NCI-H82 (cell line): Measurements from ENCODE around the gene SEC14L5.
A peak's percentile ranks its signal among the peaks of the same experiment; 100 is the strongest.
"Not testable (repeated sequence)": the region's sequence is repeated elsewhere in the genome, so short reads cannot be mapped to it uniquely, and the experiment has no call there.

ENCODE experiments used
- DNase-seq: peaks from one replicate; lab custom pipeline; 2025; lab: John Stamatoyannopoulos, UW

Gene SEC14L5

DNA sequence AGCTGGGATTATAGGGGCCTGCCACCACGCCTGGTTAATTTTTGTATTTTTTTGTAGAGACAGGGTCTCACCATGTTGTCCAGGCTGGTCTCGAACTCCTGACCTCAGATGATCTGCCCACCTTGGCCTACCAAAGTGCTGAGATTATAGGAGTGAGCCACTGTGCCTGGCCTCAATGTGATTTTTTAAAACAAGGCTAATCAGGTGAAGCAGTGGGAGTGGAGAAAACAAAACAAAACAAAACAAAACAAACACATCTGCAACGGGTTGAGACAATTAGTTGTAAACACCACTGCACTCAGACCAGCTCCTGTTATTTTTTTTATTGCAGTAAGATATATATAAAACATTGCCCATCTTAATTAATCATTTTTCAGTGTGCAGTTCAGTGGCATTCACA, 6.5 kb upstream of the SEC14L5 start:
- not testable (repeated sequence) for DNase-seq

DNA sequence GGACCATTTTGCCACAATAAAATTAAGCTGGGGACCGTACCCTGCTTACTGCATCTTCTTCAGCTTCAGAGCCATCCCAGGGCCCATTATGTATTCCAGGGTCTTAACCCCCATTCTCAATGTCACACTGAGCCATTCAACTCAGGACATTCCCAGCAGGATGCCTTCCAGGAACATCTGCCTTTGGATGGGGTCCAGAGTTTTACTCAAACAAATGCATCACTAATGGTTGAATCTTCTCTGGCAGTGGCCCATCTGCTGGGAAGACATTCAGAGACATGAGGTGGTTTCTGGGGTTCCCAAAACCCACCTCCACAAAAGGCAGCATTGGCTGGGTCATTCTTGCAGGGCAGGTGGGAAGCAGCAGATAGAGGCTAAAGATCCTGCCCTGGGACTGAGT, 3.4 kb upstream of the SEC14L5 start:
- DNase-seq, result no peak

DNA sequence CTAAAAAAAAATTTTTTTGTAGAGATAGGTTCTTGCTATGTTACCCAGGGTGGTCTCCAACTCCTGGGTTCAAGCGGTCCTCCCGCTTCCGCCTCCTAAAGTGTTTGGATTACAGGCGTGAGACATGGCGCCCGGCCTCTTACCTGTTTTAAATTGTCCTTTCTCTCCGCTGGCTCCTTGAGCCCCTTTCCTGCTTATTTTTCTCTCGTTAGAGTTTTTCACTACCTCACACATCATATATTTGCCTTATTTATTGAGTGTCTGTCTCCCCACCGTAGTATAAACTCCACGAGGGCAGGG, 760 bp upstream of the SEC14L5 start:
- DNase-seq, result no peak

DNA sequence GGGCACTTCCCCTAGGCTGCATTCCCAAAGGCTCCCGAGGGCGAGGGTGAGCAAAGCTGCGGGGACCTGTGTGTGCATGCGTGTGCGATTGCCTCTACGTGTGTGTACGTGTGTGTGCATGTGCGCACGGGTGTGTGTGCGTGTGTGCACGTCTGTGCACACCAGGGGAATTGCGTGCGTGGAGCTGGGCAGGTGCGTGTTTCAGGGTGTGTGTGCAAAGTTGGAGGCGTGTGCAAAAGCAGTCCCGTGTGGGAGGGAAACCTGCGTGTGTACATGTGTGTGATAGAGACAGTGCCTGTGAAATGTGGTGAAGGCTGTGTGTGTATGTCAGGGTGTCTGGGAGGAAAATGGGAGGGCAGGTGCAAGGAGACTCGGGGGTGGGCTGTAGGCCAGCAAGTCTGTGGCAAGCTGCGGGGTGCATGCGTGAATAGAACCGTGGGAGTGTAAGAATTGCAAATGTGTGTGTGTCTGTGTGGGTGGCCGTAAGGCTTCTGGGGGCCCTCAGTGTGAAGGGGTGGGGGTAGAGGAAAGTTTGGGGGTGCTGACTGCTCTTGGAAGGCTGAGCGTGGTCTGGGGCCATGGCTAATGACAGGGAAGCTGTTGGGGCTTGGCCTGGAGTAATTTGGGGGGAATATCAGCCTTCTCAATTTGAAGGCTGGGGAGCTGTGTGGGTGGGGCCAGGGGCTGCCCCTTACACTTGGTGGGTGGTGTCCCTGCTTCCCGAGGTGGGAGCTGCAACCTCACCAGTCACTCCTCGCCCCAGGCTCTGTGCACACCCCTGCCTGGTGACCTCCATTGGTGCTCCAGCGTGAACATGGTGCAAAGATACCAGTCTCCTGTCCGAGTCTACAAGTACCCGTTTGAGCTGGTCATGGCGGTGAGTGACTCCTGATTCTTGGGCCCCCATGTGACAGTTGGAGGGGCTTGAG, 644 bp downstream of the SEC14L5 start:
- DNase-seq, result no peak

DNA sequence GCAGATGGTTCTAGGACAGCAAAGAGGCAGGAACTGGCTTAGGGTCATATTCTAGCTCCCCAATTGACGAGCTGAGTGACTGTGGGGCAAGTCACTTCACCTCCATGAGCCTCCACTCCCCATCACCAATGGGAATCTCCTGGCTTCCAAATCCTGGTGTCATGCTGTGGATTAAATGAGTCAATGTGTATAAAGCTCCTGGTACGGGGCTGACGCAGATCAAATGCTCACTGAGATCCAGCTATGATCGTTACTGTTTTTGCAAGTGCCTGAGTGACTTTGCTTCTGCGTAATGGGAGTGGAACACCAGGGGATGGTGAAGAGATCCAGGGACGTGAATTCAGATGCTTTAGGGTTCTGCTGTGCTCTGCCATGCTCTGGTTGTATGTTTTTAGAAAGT, 2.4 kb downstream of the SEC14L5 start:
- no peak for DNase-seq

DNA sequence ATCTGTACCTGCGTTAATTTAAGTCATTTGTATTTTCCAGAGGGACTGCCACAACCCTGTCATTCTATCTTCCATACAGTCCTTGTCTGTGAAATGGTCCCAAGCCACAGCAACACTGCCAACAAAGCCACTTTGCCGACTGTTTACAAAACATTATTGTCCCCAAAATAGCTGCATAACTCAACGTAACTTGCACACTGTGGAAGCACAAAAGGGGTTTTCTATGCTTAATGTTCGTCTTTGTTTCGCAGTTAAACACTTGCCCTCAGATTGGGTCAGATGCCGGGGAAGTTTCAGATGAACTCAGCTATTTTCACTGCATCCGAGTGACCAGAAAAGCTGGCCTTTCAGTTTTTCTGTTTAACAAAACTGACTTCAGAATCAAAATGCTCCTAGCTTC, 4.6 kb downstream of the SEC14L5 start:
- DNase-seq, result no peak

DNA sequence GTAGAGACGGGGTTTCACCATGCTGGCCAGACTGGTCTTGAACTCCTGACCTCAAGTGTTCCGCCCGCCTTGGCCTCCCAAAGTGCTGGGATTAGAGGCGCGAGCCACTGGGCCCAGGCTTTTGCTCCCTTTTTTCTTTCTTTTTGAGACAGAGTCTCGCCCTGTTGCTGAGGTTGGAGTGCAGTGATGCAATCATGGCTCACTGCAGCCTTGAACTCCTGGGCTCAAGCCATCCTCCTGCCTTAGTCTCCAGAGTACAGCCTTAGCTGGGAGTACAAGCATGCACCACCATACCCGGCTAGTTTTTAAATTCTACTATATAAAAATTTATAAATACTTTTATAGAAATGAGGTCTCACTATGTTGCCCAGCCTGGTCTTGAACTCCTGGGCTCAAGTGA, 5.4 kb downstream of the SEC14L5 start:
- DNase-seq, result not testable (repeated sequence)

DNA sequence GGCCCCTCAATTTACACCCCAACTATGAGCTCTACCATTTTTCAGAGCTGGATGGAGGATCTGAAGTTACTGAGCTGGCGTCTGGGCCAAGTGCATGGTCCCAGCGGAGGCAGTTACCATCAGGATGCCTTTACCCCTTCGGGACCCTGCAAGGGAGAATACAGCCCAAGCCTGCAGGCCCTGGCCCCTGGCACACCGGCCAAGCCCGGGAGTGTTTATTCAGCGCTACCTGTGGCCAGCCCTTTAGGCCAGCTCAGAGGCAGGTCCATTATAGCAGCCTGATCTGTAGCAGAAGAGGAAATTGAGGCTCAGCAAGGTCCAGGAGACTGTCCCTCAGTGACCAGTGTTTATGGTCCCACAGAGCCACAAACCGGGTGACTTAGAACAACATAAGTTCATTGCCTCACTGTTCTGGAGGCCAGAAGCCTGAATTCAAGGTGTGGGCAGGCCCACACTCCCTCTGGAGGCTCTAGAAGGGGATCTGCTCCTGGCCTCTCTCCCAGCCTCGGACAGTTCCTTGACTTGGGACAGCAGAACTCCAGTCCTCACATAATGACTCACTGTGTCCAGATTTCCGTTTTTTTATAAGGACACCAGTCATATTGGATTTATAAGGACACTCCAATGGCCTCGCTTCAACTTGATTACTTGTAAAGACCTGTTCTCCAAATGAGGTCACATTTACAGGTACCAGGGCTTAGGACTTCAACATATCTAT, 8.8 kb downstream of the SEC14L5 start:
- no peak for DNase-seq

DNA sequence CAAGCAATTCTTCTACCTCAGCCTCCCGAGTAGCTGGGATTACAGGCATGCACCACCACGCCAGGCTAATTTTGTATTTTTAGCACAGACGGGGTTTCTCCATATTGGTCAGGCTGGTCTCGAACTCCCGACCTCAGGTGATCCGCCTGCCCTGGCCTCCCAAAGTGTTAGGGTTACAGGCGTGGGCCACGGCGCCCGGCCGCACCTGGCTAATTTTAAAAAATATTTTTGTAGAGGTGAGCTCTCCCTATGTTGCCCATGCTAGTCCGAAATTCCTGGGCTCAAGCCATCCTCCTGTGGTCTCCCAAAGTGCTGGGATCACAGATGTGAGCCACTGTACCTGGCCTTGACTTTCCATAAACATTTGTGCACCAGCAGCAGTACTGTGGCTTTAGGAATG, 10.1 kb downstream of the SEC14L5 start:
- DNase-seq, result not testable (repeated sequence)

DNA sequence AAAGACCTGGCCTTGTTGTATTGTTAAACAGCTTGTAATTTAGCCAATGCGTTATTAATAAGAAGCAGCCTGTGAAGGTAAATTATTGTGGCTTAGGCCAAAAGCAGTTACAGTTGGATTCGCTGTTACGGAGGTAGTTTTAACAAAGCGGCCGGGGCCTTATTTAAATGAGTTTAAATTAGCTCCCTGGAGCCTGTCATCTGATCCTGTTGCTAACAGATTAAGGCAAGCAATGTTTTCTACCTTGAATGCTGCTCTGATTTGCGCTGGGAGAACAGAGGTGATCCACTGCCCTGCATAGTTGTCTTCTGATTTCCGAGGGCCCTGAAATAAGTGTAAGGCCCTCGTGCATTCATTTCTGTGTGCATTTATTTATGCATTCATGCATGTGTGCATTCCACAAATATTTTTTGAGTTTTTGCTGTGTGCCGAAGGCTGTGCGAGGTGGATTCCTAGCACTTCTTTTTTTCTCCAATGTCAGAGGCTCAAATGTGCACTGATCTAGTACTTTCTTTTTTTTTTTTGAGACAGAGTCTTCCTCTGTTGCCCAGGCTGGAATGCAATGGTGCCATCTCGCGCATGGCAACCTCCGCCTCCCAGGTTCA, 10.9 kb downstream of the SEC14L5 start:
- peak; percentile 58 for DNase-seq

DNA sequence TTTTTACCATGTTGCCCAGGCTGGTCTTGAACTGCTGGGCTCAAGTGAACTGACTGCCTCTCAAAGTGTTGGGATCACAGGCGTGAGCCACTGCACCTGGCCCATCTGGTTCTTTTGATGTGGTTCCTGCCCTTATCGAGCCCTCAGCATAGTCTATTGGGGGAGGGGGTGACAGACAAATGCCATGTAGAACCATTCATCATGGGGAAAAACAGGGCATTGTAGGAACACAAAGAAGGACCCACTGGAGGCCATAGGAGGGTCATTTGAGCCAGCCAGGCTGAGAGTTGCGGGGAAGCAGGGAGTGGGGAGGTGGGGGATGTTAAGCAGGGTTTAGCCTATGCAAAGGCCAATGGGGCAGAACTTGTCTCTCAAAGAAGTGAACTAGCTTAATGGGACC, 11.9 kb downstream of the SEC14L5 start:
- no peak for DNase-seq

DNA sequence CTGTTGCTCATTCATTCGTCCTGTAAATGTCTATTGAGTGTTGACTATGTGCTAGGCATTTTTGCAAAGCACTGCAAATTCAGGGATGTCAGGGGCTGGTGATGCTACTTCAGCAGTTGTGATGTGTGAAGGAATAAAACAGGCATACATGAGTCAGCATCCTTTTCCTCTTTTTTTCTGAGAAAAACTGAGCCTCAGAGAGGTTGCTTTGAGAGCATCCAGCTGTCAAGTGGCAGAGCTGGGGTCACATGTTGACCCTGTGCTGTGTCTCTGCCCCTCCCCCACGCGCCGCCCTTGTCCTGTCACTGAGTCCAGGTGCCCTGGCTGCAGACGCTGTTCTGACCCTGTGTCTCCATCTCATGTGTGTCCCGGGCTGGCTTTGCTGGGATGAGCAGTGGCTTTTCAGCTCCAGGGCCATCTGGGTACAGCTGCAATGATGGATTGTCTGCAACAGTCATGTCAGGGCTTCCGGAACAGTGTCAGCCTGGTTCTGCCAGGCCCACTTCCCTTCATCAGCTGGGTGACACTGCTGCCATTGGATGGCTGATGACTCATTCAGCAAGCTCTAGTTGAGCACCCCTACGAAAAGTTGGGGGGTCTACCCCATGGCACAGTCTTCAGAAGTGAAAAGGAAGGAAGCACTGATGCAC, 14.9 kb downstream of the SEC14L5 start:
- no peak for DNase-seq

DNA sequence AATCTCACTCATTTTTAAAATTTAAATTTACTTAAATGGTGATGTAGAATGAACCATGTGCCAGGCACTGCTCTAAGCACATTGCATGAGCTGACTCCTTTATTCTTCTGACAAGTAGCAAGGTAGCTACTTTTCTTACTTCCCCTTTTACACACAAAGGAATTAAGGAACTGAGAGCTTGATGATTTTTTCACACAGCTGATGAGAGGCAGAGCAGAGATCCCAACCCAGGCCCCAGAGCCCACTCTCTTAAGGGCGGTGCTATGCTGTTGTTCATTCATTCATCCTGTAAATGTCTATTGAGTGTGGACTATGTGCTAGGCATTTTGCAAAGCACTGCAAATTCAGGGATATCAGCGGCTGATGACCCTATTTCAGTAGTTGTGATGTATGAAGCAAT, 17.9 kb downstream of the SEC14L5 start:
- DNase-seq, result no peak

DNA sequence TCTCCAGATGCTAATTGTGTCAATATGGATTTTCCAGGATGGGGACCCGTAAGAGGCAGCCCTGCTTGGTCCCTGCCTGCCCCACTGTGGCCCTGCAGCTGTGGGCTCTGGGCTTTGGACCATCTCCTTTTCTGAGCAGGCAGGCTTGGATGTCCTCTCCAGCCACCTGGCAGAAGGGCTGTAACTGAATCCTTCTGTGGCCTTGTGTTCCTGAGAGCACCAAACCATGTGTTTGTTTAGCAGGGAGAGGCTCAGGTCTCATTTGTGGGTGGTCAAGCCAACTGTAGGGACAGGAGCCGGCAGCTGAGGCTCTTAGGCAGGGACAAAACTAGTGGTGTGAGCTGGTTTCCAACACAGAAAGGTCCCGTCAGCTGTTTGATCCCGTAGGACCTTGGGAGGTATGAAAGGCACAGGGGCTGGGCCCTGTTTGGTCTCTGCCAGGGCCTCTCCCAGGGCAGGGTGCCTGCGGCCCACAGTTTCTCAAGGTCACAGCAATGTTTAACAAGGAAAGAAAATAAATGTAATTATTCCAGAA, 18.5 kb downstream of the SEC14L5 start:
- DNase-seq, result no peak

DNA sequence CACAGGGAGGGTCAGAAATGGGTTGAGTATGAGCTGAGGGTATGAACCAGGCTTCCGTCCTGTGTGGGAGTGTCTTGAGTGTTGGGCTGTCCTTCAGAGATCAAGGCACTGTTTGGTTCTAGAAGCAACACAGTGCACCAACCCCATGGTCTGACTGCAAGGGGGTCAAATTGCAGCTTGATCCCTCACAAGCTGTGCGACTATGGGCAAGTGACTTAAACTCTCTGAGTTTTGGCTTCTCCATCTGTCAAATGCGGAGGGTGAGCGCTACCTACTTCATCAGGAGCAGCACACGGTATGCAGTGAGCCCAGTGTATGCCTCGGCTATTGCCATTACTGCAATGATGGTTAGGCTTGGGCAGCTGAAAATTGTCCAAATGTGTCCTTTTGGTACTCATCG, 21.0 kb downstream of the SEC14L5 start:
- DNase-seq, result no peak

DNA sequence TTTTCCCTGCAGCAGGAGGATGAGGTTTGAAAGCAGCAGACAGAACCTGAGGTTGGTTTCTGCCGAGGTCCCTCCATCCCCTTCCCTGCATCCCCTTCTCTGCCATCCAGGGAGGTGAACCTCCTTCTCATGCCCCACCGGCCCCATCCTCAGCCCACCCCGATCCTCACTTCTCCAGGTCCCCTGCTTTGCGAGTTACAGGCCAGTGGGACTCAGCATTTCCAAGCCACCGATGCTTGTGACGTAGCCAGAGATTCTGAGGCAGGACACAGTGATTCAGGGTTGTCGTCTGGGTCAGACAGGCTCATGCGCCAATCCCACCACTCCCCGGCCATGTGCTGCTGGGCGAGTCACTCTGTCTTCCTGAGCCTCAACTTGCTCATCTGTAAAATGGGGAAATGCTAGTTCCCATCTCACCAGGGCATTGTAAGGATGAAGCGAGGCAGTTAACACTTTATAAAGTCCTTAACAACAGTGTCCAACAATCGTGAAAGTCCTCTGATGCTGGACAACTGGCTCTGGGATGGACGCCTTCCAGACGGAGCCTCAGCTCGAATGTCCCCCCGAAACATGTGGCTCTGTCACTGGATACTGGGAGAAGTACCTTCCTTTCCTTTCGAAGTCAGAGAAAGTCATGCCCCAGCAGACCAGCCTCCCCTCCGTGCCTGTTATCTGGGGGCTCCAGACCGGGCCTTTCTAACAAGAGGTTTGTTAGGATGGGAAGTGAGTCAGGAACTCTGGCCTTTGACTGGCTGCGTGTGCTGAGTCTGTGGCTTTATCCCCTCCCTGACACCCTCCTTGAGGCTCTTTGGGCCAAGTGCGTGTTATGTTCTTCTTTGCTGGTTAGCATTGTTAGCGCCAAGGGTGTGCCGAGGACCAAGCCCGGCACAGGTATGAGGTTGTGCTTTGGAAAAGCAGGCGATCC, 21.9 kb downstream of the SEC14L5 start:
- DNase-seq, result no peak

DNA sequence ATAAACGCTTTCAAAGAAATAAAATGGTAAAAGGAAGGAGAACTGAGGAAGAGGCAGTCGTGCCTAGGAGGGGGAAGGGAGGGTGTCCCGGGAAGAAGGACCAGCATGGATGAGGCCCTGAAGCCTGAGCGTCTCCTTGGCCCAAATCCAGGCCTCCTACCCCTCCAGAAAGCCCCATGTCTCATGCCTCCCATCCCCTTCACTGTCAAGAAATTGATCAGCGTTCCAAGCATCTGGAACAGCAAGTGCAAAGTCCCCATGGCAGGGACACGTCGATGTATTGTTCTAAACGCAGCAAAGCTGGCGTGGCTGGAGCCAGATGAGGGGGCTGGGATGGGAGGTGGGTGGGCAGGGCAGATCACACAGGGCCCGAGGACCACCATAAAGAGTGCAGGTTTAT, 22.6 kb downstream of the SEC14L5 start:
- DNase-seq, result no peak

DNA sequence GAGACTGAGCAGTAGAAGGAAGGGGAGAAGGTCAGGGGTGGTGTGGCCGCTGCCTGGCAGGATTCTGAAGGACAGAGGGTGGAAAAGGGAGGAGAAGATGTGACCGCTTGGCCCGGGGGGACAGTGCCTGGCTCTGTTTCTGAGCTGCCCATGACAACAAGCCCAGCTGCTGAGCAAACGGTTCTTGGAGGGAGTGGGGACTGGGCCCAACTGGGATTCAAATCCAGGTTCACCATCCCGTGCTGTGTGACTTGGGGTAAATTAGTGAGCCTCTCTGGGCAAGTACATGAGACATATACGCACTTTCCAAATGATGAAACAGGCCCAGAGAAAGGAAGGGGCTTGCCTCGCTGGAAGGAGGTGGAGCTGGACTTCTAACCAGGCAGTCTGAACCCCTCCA, 23.3 kb downstream of the SEC14L5 start:
- no peak for DNase-seq

DNA sequence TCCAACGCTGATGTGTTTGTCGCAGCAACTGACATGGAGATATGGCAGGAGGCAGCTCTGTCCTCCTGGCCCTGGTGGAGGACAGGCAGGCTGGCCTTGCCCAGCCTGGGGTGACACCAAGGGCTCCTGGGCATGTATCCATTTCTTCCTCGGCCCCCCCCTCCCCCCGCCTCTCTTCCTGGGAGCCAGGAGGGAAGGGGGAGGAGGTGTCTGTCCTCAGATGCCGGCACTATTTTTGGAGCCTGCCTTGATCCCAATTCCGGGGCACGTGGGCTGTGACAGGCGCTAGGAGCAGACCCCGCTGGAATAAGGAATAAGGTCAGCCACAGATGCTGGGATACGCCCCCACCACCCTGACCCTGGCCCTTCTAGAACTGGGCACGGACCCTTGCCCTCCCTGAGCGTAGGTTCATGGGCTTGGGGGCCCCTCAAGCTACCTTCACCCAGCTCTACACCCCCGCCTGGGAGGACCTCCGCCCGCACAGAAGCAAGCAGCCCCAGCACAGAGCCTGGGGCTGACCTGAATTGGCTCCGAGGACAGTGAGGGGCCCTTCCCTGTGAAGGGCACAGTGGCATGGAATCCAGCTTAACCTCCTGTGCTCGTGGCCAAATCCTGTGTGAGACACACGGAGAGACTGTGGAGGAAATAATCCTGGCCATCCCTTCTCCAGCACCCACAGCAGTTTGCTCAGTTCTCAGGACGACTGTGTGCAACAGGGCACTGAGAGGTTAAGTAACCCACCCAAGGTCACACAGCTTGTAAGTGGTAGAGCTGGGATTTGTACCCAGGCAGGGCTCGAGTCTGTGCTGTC, 24.1 kb downstream of the SEC14L5 start:
- peak; percentile 57 for DNase-seq
